GM12865 (cell line): ENCODE results near the gene SIPA1.
A peak's percentile ranks its signal among the peaks of the same experiment; 100 is the strongest.

Experiments
- DNase-seq: peaks from one replicate; pipeline ENCODE4 v3.0.0; 2010; ENCODE audit warnings: low read depth
- H3K4me3 ChIP-seq: 2 replicates; pipeline ENCODE4 v1.5.1; 2011; ENCODE audit warnings: mild to moderate bottlenecking, low read depth, low read length, control low read depth
- TF ChIP-seq, protein P1 (sequence below): IDR thresholded peaks from 2 replicates; pipeline ENCODE4 v1.5.1; 2011; ENCODE audit warnings: low read length, control low read depth, low read depth, inconsistent platforms; ENCODE audit not compliant: insufficient read depth; ENCODE audit errors: missing control alignments

The SIPA1 gene

DNA sequence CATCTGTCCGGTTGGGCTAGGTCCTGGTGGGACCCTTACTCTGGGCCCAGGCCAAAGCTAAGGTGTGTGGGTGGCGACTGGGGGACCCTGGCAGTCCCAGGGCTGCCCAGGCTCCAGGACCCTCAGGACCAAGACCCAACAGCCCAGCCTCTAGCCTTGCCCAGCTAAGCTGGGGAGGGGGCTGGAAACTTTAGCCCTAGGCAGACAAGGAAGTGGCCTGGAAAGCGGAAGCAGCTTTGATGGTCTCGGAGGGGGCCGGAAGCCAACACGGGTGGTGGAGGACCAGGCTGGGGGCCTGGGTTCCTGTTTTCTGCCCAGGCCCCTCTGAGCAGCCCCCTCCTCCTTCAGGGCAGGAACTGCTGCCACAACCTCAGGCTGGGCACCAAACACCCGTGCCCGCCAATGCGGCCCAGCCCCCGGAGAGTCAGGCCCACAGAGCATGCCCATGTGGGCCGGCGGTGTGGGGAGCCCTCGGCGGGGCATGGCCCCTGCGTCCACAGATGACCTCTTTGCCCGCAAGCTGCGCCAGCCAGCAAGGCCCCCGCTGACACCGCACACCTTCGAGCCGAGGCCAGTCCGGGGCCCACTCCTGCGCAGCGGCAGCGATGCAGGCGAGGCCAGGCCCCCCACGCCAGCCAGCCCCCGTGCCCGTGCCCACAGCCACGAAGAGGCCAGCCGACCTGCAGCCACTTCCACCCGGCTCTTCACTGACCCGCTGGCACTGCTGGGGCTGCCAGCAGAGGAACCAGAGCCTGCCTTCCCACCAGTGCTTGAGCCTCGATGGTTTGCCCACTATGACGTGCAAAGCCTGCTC, 2.8 kb downstream of the SIPA1 start:
- DNase-seq, result peak; percentile 59
- peak overlapping the region; percentile 91 for H3K4me3 ChIP-seq

GRCh38 chr11:65641297-65642013, 3.6 kb downstream of the SIPA1 start:
- DNase-seq, result no peak
- TF ChIP-seq, protein P1, sequence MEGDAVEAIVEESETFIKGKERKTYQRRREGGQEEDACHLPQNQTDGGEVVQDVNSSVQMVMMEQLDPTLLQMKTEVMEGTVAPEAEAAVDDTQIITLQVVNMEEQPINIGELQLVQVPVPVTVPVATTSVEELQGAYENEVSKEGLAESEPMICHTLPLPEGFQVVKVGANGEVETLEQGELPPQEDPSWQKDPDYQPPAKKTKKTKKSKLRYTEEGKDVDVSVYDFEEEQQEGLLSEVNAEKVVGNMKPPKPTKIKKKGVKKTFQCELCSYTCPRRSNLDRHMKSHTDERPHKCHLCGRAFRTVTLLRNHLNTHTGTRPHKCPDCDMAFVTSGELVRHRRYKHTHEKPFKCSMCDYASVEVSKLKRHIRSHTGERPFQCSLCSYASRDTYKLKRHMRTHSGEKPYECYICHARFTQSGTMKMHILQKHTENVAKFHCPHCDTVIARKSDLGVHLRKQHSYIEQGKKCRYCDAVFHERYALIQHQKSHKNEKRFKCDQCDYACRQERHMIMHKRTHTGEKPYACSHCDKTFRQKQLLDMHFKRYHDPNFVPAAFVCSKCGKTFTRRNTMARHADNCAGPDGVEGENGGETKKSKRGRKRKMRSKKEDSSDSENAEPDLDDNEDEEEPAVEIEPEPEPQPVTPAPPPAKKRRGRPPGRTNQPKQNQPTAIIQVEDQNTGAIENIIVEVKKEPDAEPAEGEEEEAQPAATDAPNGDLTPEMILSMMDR, result no peak
- H3K4me3 ChIP-seq, result peak overlapping the region; percentile 91

More for the DNA sequence above, 2.8 kb downstream of the SIPA1 start:
- TF ChIP-seq, protein P1, result no peak

DNA sequence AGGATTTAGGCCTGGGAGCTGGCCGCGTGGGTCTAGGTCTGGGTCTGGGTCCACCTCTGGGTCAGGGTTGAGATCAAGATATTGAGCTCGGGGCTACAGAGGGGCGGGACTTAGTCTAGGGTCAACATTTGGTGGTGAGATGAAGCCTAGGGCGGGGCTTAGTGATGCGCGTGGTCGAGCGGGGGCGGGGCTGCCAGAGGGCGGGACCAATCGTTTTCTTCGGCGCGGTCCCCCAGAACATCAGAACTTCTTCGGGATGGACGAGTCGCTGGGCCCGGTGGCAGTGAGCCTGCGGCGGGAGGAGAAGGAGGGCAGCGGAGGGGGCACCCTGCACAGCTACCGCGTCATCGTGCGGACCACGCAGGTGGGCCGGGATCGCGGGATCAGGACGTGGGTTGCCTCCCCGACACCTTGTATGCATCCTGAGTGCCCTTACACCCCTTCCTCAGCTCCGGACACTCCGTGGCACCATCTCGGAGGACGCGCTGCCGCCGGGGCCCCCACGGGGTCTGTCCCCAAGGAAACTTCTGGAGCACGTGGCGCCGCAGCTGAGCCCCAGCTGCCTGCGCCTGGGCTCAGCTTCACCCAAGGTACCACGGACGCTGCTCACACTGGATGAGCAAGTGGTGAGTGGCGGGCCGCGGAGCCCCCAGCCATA, 4.2 kb downstream of the SIPA1 start:
- peak overlapping the region; percentile 91 for H3K4me3 ChIP-seq
- TF ChIP-seq, protein P1, result no peak
- DNase-seq, result no peak

- TF ChIP-seq, protein P1, result no peak
- no peak overlapping the region for H3K4me3 ChIP-seq
- DNase-seq, result no peak
Observed at GRCh38 chr11:65643971-65644370, 6.1 kb downstream of the SIPA1 start.

DNA sequence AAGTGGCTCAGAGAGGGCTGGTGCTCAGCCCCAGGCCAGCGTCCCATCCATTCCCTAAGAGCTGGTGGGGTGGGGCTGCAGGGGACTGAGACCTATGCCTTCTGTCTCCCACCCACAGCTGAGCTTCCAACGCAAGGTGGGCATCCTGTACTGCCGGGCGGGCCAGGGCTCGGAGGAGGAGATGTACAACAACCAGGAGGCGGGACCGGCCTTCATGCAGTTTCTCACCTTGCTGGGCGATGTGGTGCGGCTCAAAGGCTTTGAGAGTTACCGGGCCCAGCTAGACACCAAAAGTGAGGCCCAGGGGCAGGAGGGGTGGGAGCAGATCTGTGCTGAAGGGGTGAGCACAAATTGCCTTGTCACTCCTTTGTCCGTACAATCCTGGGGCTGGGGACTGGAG, 6.9 kb downstream of the SIPA1 start:
- H3K4me3 ChIP-seq, result no peak overlapping the region
- TF ChIP-seq, protein P1, result no peak
- no peak for DNase-seq

GRCh38 chr11:65645710-65646109, 7.8 kb downstream of the SIPA1 start:
- TF ChIP-seq, protein P1, result no peak
- DNase-seq, result no peak
- H3K4me3 ChIP-seq, result no peak overlapping the region
